H9 (cell line): ENCODE data around the gene UCK1. TPM values are rescaled to one million over a fixed set of nuclear protein-coding genes. Genes with fewer than 3 reads are reported as not detected.

Source experiments
- DNase-seq: peaks from one replicate; pipeline ENCODE4 v3.0.0-alpha.2; 2017
- H2AFZ ChIP-seq: one replicate; pipeline ENCODE4 v1.6.1; 2013; ENCODE audit warnings: mild to moderate bottlenecking, low read length, control low read depth, moderate library complexity
- H2AK5ac ChIP-seq: 2 replicates; pipeline ENCODE4 v1.6.1; 2013; ENCODE audit warnings: low read length, control low read depth, mixed read lengths; ENCODE audit not compliant: insufficient read length
- H2BK120ac ChIP-seq: one replicate; pipeline ENCODE4 v1.6.1; 2013; ENCODE audit warnings: low read depth, mild to moderate bottlenecking, low read length, control low read depth, inconsistent platforms; ENCODE audit not compliant: poor library complexity, severe bottlenecking
- H2BK12ac ChIP-seq: 2 replicates; pipeline ENCODE4 v1.6.1; 2013; ENCODE audit warnings: low read length, control low read depth, mixed read lengths, low read depth; ENCODE audit not compliant: insufficient read length
- H2BK15ac ChIP-seq: 2 replicates; pipeline ENCODE4 v1.6.1; 2013; ENCODE audit warnings: low read depth, low read length, control low read depth
- H2BK20ac ChIP-seq: one replicate; pipeline ENCODE4 v1.6.1; 2013; ENCODE audit warnings: low read depth, mild to moderate bottlenecking, low read length, control low read depth, inconsistent platforms; ENCODE audit not compliant: poor library complexity, severe bottlenecking
- H2BK5ac ChIP-seq: 2 replicates; pipeline ENCODE4 v1.6.1; 2013; ENCODE audit warnings: low read length, control low read depth, mixed read lengths; ENCODE audit not compliant: insufficient read length
- H3K14ac ChIP-seq: 2 replicates; pipeline ENCODE4 v1.6.1; 2013; ENCODE audit warnings: low read length, control low read depth; ENCODE audit not compliant: insufficient read depth
- H3K18ac ChIP-seq: 2 replicates; pipeline ENCODE4 v1.6.1; 2013; ENCODE audit warnings: low read depth, mild to moderate bottlenecking, mixed read lengths, low read length, control low read depth; ENCODE audit not compliant: insufficient read length
- H3K23ac ChIP-seq: 2 replicates; pipeline ENCODE4 v1.6.1; 2013; ENCODE audit warnings: low read length, control low read depth, mixed read lengths, low read depth; ENCODE audit not compliant: insufficient read length
- H3K23me2 ChIP-seq: 2 replicates; pipeline ENCODE4 v1.6.1; 2013; ENCODE audit warnings: low read depth, mild to moderate bottlenecking, mixed read lengths, low read length, control low read depth; ENCODE audit not compliant: insufficient read length, poor library complexity, severe bottlenecking
- H3K27ac ChIP-seq: 2 replicates; pipeline ENCODE4 v1.5.1; 2013; ENCODE audit warnings: low read length, control low read depth, mixed read lengths, low read depth; ENCODE audit not compliant: insufficient read length
- H3K27me3 ChIP-seq: 2 replicates; pipeline ENCODE4 v1.6.1; 2013; ENCODE audit warnings: low read length, control low read depth, inconsistent platforms; ENCODE audit not compliant: insufficient read depth
- H3K4ac ChIP-seq: 2 replicates; pipeline ENCODE4 v1.6.1; 2013; ENCODE audit warnings: low read depth, mild to moderate bottlenecking, control low read depth, inconsistent platforms, low read length, moderate library complexity
- H3K4me1 ChIP-seq: 2 replicates; pipeline ENCODE4 v1.6.1; 2013; ENCODE audit warnings: low read length, control low read depth, inconsistent platforms; ENCODE audit not compliant: insufficient read depth
- H3K4me2 ChIP-seq: 2 replicates; pipeline ENCODE4 v1.6.1; 2013; ENCODE audit warnings: low read length, control low read depth, mixed read lengths; ENCODE audit not compliant: insufficient read length, insufficient read depth
- H3K56ac ChIP-seq: 2 replicates; pipeline ENCODE4 v1.6.1; 2013; ENCODE audit warnings: low read depth, mild to moderate bottlenecking, mixed read lengths, low read length, control low read depth; ENCODE audit not compliant: insufficient read length
- H3K79me1 ChIP-seq: 2 replicates; pipeline ENCODE4 v1.6.1; 2013; ENCODE audit warnings: low read depth, mild to moderate bottlenecking, moderate library complexity, low read length, control low read depth, inconsistent platforms; ENCODE audit not compliant: insufficient read depth, poor library complexity, severe bottlenecking
- H3K79me2 ChIP-seq: 2 replicates; pipeline ENCODE4 v1.6.1; 2013; ENCODE audit warnings: low read length, control low read depth, inconsistent platforms; ENCODE audit not compliant: insufficient read depth
- H3K9ac ChIP-seq: 2 replicates; pipeline ENCODE4 v1.6.1; 2013; ENCODE audit warnings: low read length, control low read depth, mixed read lengths; ENCODE audit not compliant: insufficient read length; ENCODE audit errors: extremely low read depth
- H3K9me3 ChIP-seq: one replicate; pipeline ENCODE4 v1.6.1; 2013; ENCODE audit warnings: low read depth, low read length, inconsistent platforms; ENCODE audit not compliant: control insufficient read depth
- H3T11ph ChIP-seq: one replicate; pipeline ENCODE4 v1.6.1; 2013; ENCODE audit warnings: mild to moderate bottlenecking, low read length, control low read depth, inconsistent platforms
- H4K20me1 ChIP-seq: one replicate; pipeline ENCODE4 v1.6.1; 2013; ENCODE audit not compliant: control insufficient read depth, insufficient read length, insufficient read depth
- H4K5ac ChIP-seq: 2 replicates; pipeline ENCODE4 v1.6.1; 2013; ENCODE audit warnings: low read depth, mild to moderate bottlenecking, mixed read lengths, low read length, control low read depth; ENCODE audit not compliant: insufficient read length
- H4K8ac ChIP-seq: replicated peaks from 2 replicates; pipeline ENCODE4 v1.6.1; 2013; ENCODE audit warnings: low read length, control low read depth, mixed read lengths, low read depth; ENCODE audit not compliant: insufficient read length
- H4K91ac ChIP-seq: 2 replicates; pipeline ENCODE4 v1.6.1; 2013; ENCODE audit warnings: low read depth, mild to moderate bottlenecking, moderate library complexity, mixed read lengths, low read length, control low read depth; ENCODE audit not compliant: insufficient read length
- H3K27ac Mint-ChIP-seq, 3 experiments: 2 replicates in 2 of 3; 3 replicates in 1 of 3; pipeline ENCODE4 v1.8.0; 2020 to 2021; ENCODE audit warnings: mixed read lengths in 3 of 3, mild to moderate bottlenecking in 1 of 3, moderate library complexity in 1 of 3
- H3K27me3 Mint-ChIP-seq: 2 replicates; pipeline ENCODE4 v1.8.0; 2021; ENCODE audit warnings: low read depth, mild to moderate bottlenecking, moderate library complexity, mixed read lengths
- H3K36me3 Mint-ChIP-seq, 3 experiments: 2 replicates in 2 of 3; 3 replicates in 1 of 3; pipeline ENCODE4 v1.8.0; 2020 to 2021; ENCODE audit warnings: low read depth in 3 of 3, mixed read lengths in 3 of 3; ENCODE audit not compliant: insufficient read depth in 1 of 3
- H3K4me1 Mint-ChIP-seq, 2 experiments: 2 replicates each; pipeline ENCODE4 v1.8.0; 2020; ENCODE audit warnings: mixed read lengths in 2 of 2
- H3K4me3 Mint-ChIP-seq, 2 experiments: 2 replicates in 1 of 2; 3 replicates in 1 of 2; pipeline ENCODE4 v1.8.0; 2020 to 2021; ENCODE audit warnings: mild to moderate bottlenecking in 2 of 2, mixed read lengths in 2 of 2, moderate library complexity in 1 of 2
- H3K9me3 Mint-ChIP-seq, 2 experiments: 2 replicates in 1 of 2; 3 replicates in 1 of 2; pipeline ENCODE4 v1.8.0; 2020; ENCODE audit warnings: mild to moderate bottlenecking in 2 of 2, mixed read lengths in 2 of 2, moderate library complexity in 1 of 2
- WGBS: extraction: QIAGEN DNeasy Blood & Tissue Kit; methylation state at CpG from one replicate; pipeline ENCODE4 v1.1.7; 2013; ENCODE audit warnings: missing lambda C conversion rate, low lambda C conversion rate, mixed read lengths; ENCODE audit not compliant: insufficient read length; ENCODE audit errors: extremely low coverage; 5-methylcytosine and 5-hydroxymethylcytosine counted together
- total RNA-seq: library from RNA; stranded (reverse); gene quantifications from 2 replicates; pipeline ENCODE4 v1.2.1, GENCODE V29; 2021
- TF ChIP-seq, protein P1 (sequence below): fragments of 200-600 bp; sonication (generic); conservative IDR thresholded peaks from 3 replicates; pipeline ENCODE4 v1.8.0; 2021; ENCODE audit warnings: antibody characterized with exemption, mild to moderate bottlenecking

UCK1 gene
- total RNA-seq, 1 experiment from 2014 or later = 54.2 TPM

DNA sequence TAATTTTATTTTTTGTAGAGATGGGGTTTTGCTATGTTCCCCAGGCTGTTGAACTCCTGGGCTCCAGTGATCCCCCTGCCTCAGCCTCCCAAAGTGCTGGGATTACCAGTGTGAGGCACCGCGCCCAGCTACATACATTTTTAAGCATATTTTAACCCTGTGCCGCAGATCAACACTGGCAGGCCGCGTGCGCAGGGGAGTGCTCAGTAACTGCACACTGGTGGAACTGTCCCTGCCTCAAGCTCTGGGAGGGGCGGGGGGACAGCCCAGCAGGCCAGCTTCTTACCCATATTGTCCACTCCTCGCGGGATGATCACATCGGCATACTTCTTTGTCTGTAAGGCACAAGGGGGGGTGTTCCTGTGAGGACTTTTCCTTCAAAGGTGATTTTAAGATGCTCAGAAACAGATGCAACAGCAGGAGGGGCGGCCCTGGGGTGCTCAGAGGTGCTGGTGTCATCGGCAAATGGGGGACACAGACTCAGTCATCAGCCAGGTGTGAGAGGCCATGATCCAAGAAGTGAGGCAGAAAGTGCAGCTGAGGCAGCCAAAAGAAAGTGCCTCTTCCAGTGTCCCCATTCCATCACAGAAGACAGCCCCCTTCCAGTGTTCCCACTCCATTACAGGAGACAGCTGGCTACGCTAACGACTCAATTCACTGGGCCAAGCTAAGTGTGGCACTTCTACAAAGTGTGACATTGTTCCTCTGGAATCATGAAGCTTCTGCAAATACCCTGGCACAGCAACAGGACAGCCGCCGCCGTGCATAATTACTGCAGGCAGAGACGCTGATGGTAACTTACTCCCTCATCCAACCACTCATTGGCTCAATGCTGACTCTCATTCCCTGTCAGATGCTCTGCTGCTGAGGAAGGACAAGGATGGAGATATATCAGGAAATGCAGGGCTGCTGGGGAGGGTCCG is 5.2 kb downstream of the UCK1 start:
- Histone ChIP-seq H3K23ac (no peak overlapping the region), H3K27ac (no peak overlapping the region), H3K14ac (no peak overlapping the region), H3K23me2 (peaks cover 6% of the 10 kb centered on the region), H2AFZ (no peak overlapping the region), H3K9me3 (no peaks in the 10 kb centered on the region), H2BK120ac (no peak overlapping the region), H3K27me3 (no peaks in the 10 kb centered on the region), H3K18ac (no peak overlapping the region), H2BK20ac (no peak overlapping the region), H2BK12ac (no peak overlapping the region), H4K91ac (no peak overlapping the region), H3K9ac (no peak overlapping the region), H2BK15ac (no peak overlapping the region), H3K79me2 (no peaks in the 10 kb centered on the region; the same call in 1 of the 2 replicates), H3K4me1 (no peaks in the 10 kb centered on the region; the same call in 1 of the 2 replicates), H3K56ac (no peak overlapping the region), H2BK5ac (no peak overlapping the region), H3K4me2 (no peak overlapping the region), H4K20me1 (no peaks in the 10 kb centered on the region), H4K5ac (no peak overlapping the region), H3T11ph (no peak overlapping the region), H2AK5ac (no peak overlapping the region), H3K79me1 (no peaks in the 10 kb centered on the region), H4K8ac (no peak overlapping the region), H3K4ac (no peak overlapping the region)
- no peak for DNase-seq
- H3K27ac Mint-ChIP-seq = no peak overlapping the region; a peak in 1 of 7 replicates
- H3K9me3 Mint-ChIP-seq = no peaks in the 10 kb centered on the region
- no peaks in the 10 kb centered on the region for H3K27me3 Mint-ChIP-seq
- peaks cover 0 to 9% of the 10 kb centered on the region in 2 experiments; a peak in 2 of 4 replicates for H3K4me1 Mint-ChIP-seq
- peaks cover 37 to 85% (median 73%) of the 10 kb centered on the region in 3 experiments for H3K36me3 Mint-ChIP-seq
- no CpG with 5 or more reads among the region's 19 CpGs for WGBS
- H3K4me3 Mint-ChIP-seq = no peak overlapping the region; a peak in 1 of 5 replicates
- TF ChIP-seq, protein P1, sequence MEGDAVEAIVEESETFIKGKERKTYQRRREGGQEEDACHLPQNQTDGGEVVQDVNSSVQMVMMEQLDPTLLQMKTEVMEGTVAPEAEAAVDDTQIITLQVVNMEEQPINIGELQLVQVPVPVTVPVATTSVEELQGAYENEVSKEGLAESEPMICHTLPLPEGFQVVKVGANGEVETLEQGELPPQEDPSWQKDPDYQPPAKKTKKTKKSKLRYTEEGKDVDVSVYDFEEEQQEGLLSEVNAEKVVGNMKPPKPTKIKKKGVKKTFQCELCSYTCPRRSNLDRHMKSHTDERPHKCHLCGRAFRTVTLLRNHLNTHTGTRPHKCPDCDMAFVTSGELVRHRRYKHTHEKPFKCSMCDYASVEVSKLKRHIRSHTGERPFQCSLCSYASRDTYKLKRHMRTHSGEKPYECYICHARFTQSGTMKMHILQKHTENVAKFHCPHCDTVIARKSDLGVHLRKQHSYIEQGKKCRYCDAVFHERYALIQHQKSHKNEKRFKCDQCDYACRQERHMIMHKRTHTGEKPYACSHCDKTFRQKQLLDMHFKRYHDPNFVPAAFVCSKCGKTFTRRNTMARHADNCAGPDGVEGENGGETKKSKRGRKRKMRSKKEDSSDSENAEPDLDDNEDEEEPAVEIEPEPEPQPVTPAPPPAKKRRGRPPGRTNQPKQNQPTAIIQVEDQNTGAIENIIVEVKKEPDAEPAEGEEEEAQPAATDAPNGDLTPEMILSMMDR = no peak
